ENCODE data around the gene CCDC85A.
"Not testable (repeated sequence)": the region's sequence is repeated elsewhere in the genome, so short reads cannot be mapped to it uniquely, and the experiment has no call there.

Gene CCDC85A

DNA sequence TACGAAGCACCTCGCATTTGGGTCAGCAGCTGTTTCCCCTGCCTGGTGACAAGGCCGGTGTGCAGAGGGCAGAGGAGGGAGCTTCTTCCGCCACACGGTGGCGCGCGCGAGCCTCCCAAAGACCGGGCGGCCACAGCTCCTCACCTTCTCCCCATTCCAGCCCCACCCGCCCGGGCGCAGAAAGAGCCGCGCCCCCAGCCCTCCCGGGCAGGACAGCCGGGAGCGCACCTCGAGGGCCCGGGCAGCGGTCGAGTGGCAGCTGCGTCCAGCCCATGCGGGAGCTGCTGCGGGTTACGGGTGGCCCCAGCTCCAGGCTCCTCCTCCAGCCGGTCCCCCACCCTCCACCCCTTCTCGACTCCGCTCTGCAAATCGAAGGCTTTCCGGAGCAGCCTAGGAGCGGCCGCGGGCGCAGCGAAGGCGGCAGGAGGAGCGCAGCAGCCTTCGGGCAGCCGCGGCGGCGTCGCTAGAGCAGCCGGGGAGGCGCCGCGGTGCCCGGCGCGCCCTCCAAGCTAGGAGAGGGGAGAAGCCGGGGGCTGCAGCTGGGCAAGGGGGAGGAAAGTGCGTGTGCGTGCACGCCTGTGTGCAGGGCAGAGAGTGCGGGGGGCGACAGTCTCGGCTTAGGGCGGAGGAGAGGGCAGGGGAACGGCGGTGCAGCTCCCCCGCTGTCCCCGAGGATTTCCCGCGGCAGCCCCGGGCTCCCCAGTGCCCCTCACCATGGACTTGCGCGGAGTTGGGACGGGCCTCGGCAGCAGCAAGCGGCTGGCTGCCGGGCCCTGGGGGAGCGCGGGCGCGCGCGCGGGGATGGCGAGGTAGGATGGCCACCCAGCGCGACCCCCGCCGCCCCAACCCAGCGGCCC is at the start of gene CCDC85A:
TSS of gene CCDC85A (plus strand) at position 348 of the 857 bp plus-strand sequence. CDS start 635 bp downstream, outside the sequence.
- peak; percentile 24 for DNase-seq

DNA sequence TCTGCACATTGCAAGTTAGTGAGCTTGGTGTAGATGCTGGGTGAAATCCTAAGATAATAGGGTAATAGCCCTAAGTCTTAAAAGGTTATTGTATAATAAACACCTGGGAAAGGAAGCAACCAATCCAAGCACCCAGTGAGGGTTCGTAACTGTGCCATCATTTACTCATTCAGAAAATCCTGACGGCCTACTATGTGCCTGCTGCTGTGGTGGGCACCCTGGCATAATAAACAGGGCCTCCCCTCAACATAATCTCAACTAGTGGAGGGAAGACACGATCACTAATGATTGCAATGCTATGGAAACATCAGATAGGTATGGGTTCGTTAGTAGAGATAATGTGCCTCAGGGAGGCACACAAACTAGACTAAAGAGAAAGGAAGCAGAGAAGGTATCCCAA is 48.9 kb upstream of the CCDC85A start:
- DNase-seq, result no peak

DNA sequence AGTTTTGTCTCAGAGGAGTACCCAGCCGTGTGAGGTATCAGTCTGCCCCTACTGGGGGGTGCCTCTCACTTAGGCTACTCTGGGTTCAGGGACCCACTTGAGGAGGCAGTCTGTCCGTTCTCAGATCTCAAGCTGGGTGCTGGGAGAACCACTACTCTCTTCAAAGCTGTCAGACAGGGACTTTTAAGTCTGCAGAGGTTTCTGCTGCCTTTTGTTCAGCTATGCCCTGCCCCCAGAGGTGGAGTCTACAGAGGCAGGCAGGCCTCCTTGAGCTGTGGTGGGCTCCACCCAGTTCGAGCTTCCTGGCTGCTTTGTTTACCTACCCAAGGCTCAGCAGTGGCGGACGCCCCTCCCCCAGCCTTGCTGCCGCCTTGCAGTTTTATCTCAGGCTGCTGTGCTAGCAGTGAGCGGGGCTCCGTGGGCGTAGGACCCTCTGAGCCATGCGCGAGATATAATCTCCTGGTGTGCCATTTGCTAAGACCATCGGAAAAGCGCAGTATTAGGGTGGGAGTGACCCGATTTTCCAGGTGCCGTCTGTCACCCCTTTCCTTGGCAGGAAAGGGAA is 41.2 kb upstream of the CCDC85A start:
- DNase-seq, result not testable (repeated sequence)

DNA sequence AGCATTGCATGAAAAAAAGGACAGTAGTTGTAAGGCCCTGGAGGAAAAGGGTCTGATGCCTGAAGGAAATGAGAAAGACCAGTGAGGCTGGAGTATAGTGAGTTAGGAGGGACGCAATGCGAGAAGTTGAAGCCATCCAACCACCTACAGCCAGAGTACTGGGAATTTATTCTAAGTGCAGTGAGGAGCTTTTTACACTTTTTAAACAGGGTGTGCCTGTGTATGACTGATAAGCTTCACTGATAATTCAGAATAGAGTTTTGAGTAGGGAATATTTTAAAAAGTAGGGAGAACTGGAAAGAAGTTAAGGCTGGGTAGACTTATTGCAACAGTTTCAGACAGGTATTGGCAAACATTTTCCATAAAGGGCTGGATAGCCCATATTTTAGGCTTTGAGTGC is 35.9 kb upstream of the CCDC85A start:
- no peak for DNase-seq

DNA sequence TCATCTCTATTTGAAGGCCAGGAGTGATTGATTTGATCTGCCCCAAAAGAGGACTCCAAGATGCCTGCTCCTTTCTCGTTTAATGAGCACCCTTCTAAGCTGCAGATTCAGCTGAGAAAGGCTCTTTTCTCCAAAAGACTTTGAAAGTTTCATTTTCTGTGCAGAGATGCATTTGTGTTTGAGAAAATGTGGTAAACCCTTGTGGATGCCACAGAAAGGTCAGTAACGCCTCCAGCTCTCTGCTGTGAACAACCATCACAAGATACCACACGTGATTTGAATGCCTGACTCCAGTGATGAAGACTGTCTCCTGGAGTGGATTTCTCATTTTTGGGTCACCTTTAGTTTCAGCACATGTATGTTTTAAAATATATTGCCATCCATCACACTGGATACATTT is 35.0 kb upstream of the CCDC85A start:
- no peak for DNase-seq

DNA sequence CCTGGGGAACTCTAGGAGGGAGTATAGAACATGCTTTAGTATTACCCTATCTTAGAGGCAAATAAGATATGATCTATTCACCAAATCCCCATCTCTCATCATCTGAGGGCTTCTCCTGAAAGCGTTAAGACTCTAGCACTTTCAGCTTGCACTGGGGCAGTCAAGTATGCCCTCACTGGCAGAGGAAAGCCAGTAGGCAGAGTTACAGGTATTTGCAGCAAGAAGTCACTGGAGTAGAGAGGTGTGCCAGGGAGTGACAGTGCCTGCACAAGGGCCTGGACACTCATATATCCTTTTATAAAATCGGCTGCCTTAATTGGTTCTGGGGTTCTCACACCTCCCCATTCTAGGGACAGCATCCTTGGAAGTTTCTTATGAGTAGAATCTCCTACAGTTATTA is 31.9 kb upstream of the CCDC85A start:
- DNase-seq, result no peak

DNA sequence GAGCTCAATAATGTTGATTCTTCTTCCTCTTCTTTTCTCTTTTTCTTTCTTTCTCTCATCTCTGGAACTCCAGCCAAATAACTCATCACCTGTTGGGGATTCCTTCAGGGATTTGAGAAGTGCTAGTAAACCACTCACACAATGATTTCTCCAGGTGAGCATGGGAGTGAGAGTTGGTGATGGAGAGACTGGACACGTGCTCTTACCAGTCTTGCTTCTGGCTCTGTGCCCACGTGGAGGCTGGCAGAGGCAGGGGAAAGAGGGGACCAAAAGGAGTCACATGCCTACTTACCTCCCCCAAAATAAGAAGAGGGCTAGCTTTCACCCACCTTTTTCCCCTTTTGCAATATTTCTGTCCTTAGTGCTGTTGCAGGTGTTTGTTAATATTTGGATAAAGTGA is 28.6 kb upstream of the CCDC85A start:
- no peak for DNase-seq

DNA sequence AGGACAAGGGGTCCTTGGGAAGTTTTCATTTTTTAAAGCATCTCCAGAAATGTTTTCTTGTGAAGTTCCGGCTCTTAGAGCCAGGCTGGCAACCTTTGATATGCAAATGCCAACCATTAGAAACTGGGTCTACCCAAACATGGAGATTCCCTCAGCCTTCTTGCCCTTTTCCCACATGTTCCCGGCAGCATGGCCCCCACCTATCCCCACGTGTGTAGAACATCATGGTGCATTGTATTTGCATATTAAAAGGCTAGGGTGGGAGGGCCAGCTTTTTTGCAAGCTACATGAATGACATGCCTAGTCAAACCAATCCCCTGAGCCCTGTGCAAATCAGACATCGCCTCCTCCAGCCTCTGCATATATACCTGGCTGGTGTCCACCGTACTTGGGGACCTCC is 23.9 kb upstream of the CCDC85A start:
- DNase-seq, result not testable (repeated sequence)

DNA sequence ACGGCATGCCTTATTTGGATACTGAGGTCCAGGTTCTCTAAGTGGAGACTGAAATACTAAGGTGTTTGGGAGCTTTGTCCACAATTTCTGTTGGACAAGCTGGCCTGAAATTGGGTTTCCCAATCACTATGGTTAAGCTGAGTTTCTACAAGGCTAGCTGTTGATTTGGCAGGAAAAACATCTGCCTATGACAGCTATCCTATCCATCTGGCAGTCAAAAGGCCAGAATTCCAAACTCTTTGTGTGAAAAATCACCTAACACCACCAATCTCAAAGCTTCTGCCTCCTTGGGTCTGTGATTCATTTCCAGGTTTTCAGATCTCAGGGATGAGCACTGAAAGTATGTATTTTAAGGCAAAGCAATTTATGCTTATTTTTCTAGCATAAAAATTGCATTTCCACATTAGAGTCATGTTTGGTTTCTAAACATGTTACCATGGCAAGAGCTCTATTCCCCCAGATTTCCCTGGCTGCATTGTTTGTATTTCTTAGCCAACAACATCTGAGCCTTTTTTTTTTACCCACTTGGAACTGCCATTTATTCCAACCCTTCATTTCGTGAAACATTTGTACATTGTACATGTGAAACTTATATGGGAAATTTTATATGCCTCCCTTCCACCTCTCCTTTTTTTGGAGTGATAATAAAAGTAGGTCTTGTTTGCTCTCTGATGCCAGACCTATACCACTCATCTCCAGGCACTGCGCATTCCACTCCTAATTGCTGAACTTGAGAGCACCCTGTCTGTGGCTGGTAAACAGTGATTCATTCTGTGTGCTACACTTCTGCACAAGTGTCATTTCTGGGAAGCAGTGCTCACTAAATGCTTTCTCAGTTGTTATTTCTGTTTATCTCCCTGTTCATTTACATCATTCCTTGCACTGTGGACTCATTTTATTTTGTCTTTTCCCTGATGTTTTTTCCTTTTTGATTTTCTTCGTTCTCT is 15.9 kb upstream of the CCDC85A start:
- DNase-seq, result no peak

DNA sequence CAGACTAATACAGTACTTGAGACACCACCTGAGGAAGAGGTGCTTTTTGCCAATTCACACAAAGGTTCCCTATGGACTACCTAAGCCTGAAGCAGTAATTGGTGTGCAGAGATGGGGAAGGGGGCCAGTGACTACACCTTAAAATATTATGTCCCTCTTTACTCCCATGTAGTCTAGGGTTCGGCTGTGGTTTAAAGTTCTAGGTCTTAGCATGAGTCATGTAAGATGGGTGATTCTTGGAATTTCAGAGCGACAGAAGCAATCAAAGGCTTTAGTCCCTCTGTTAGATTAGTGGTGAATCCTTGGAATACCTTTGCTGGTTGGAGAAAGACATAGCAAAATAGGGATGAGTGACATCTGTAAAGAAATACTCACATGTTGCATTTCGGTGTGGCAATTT is 14.3 kb upstream of the CCDC85A start:
- no peak for DNase-seq

DNA sequence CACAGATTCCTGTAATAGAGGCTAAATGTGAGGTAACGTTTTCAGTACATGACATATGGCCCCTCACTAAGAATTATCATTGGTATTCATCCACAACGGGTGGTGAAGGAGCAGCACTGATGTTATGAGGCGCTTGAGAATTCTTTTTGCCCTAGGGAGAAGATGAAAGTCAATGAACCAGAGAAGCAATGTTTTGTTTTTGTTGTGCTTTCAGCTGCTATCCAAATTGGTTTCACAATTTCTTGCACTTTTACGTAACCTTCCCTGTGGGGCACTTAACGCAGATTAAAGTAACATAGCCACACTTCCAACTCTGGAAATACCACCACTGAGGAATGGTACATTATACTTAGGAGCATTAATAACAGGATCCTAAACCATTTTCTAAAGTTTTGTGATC is 13.3 kb upstream of the CCDC85A start:
- DNase-seq, result no peak

DNA sequence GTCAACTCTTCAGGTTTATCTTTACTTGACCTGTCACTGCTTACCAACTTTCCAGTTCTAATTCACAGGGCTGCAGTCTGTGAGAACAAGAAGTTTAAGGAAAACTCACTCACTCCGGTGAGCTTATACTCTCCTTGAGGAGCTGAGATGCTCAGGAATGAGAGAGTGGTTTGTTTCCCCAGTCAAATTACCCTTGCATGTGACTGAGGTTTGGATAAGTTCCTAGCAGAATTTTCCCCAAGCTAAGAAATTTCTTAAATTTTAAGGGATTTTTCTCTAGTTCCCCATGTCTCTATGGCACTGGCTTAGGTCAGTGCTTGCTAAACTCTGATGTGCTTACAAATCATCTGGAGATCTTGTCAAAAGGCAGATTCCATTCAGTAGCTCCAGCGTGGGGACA is 12.8 kb upstream of the CCDC85A start:
- DNase-seq, result no peak

DNA sequence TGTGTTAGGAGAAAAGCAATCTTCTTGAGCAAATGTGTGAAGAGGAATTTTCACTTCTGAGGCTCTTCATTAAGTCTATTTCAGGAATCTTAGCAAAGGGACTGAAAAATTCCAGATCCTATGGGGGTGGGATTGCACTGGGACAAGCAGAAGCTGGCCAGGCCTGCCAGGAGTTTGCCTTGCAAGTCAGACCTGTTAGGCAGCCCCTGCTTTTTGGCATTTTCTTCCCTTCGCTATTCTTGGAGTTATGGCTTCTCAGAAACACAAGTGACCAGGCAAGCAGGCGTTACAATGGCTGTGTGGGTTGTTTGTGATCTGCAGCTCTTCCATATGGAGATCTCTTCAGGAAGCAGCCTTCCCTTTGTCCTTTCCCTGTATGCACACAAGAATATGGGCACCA is 8.0 kb upstream of the CCDC85A start:
- no peak for DNase-seq

DNA sequence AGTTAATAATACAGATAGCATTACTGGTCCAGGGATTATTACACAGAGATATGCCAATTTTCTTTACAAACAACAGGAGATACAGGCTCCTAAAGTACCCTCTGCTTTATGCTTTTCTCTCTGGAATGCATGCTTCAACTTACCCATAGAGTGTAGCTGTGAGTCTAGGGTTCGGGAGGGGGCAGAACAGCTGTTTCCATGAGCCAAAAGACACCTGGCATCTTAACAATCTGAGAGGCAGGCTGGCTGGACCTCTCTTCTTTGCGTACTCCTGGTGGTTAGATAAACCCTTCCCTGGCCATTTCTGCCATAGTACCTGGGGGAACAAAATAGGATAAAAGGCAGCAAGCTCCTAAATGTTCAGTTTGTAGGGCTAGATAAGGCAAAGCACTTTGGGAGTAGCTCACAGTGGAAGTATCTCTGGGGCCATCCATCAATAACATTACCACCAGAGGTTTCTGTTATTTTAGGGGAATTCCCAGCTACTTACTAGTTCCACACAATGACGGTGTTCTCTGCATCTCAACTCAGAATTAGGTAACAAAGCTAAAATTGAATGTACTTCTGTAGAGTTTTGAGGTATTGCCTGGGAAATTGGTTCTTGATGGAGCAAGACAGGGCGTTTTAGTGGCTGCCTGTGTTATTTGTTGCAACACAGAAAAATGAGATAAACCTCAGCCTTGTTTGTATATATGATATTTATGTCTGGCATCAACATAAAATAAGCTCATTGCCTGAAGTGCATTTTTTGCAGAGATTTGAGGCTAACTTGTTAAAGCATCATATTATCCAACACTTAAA is 6.2 kb upstream of the CCDC85A start:
- DNase-seq, result no peak

DNA sequence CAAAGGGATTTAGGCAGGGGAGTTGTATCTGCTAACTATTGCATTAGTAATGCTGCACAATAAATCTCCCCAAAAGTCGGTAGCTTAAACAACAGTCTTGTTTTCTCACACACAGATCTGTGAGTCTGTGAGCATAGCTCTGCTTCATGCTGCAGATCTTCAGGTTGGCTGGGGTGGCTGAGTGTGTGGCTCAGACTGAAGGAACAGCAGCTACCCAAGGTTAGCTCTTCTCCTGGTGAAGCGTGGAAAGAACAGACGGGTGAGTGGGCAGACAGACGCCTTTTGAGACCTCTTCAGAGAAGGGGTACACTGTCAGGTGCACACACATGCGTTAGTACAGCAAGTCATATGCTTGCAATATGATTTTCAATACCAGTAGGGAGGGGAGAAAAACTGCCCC is 3.9 kb upstream of the CCDC85A start:
- no peak for DNase-seq

DNA sequence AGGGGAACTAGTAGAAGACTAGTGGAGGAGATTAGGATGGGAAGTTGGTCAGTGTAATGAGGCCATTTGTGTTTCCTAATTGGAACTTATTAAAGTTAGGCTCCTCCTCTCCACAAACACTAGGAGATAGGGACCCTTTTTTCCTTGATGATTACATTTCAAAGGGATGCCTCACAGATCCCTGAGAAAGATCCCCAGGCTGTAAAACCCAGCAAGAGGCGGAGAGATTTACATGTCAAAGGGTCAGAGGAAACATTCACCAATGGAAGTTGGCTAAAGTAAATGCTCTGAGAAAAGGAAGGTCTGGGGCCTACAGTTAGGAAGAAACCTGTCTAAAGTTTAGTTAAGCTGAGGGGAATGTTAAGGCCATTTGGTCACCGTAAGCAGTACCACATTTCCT is 1.4 kb upstream of the CCDC85A start:
- DNase-seq, result no peak

DNA sequence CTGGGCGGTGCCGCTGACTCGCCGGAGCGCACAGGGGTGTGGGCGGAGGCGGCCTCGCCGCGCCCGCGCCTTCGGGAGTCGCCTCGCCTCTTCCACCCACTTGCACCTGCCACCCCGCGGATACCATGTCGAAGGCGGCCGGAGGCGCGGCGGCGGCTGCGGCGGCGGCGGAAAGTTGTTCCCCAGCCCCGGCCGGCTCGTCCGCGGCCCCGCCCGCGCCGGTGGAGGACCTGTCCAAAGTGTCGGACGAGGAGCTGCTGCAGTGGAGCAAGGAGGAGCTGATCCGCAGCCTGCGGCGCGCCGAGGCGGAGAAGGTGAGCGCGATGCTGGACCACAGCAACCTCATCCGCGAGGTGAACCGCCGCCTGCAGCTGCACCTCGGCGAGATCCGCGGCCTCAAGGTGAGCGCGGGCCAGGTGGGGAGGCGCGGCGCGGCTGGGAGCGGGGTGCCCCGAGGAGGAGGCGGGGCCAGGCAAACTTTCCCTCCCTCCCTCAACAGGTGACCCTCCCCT is 766 bp downstream of the CCDC85A start:
- DNase-seq, result no peak

DNA sequence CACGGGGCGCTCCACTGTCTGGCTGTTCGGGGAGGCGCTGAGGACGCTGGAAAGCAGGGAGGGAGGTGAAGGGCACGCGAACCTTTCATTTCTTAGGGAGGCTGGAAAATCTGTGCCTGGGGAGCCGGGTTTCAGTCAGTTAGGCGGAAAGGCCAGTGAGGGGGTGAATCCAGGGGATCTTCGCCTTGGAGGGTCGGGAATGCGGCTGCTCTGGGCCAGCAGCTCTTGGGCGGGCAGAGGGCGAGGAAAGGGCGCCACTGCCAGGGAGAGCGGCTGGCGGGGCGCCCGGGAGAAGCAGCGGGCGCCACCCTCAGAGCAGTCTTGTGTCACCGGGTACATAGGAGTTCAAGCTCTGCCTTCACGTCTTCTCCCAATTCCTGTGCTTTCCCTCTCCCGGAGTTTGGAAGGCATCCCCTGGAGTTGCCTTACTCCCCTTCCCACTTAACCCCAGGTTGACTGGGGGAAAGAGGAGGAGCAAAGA is 1.4 kb downstream of the CCDC85A start:
- no peak for DNase-seq

DNA sequence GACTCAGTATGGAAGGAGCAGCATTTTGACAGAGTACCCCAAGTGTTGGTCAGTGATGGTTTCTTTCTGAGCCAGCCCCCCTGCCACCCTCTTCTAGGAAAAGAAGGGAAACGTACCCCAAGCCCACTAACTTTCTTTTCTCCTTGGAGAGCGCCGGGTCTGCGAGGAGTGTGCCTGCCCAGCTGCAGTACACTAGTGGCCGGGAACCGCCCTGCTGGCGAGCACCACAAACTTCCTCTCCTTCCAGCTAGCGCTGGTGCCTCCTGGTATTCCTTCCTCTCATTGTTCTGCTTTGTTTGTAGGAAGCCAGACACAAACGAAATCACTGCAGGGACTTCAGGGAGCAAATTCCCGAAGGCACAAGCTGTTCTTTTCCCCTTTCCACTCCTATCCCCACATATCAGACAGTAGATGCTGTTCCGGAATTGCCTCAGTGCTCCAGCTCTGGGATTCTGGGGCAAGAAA is 1.8 kb downstream of the CCDC85A start:
- DNase-seq, result no peak

DNA sequence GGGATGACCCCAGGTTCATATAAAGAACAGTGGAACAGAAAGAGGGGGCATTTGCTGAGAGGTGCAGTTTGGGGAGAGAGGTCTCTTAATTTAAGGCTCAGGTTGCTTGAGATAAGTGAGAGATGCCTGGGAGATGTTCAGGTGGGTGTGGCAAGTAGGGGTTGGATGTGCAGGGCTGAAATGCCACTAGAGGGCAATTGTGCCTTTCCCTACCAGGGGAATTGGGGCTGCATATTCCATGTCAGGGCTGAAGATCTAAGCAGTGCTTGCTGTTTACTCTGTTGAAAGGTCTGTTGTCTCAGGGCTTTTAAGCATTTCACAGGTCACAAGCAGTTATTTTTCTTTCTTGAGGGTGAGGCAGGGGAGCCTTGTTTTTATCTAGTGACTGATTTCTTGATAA is 7.8 kb downstream of the CCDC85A start:
- DNase-seq, result no peak

DNA sequence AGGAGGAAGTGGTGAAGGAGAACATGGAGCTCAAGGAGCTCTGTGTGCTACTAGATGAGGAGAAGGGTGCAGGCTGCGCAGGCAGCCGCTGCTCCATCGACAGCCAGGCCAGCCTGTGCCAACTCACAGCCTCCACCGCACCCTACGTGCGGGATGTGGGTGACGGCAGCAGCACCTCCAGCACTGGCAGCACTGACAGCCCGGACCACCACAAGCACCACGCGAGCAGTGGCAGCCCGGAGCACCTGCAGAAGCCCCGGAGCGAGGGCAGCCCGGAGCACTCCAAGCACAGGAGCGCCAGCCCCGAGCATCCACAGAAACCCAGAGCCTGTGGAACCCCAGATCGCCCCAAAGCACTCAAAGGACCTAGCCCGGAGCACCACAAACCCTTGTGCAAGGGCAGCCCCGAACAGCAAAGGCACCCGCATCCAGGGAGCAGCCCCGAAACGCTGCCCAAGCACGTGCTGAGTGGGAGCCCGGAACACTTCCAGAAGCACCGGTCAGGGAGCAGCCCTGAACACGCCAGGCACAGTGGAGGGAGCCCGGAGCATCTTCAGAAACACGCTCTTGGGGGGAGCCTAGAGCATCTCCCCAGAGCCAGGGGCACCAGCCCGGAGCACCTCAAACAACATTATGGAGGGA is 9.0 kb downstream of the CCDC85A start:
- DNase-seq, result no peak

DNA sequence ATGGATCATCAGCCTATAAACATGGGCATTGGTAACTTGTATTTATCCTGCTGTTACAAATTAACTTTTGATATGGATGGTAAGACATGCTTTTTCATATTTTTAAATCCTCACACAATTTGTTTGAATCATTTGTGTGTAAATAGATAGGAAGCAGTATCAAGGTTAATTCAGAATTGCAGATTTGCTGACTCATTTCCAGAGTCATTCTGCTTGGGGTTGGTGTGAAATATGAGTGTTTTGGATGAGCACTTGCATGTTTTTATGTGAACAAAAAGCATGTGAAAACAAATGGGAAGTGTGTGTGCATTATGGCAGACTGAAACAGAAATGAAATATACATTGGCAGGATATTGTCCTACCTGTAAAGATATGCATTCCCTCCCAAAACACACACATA is 11.8 kb downstream of the CCDC85A start:
- DNase-seq, result no peak
